C4-2B (cell line): Measurements from ENCODE around the gene NRG4.

Source experiments
- H3K27ac ChIP-seq: fragments of 450-650 bp; 2 replicates; pipeline ENCODE4 v1.5.1; 2017
- ZFX ChIP-seq: fragments of 450-650 bp; IDR thresholded peaks from 2 replicates; pipeline ENCODE4 v1.6.1; 2017
- TF ChIP-seq, protein P1 (sequence below): fragments of 450-650 bp; conservative IDR thresholded peaks from 2 replicates; pipeline ENCODE4 v1.5.1; 2017; ENCODE audit warnings: mild to moderate bottlenecking

NRG4 gene

DNA sequence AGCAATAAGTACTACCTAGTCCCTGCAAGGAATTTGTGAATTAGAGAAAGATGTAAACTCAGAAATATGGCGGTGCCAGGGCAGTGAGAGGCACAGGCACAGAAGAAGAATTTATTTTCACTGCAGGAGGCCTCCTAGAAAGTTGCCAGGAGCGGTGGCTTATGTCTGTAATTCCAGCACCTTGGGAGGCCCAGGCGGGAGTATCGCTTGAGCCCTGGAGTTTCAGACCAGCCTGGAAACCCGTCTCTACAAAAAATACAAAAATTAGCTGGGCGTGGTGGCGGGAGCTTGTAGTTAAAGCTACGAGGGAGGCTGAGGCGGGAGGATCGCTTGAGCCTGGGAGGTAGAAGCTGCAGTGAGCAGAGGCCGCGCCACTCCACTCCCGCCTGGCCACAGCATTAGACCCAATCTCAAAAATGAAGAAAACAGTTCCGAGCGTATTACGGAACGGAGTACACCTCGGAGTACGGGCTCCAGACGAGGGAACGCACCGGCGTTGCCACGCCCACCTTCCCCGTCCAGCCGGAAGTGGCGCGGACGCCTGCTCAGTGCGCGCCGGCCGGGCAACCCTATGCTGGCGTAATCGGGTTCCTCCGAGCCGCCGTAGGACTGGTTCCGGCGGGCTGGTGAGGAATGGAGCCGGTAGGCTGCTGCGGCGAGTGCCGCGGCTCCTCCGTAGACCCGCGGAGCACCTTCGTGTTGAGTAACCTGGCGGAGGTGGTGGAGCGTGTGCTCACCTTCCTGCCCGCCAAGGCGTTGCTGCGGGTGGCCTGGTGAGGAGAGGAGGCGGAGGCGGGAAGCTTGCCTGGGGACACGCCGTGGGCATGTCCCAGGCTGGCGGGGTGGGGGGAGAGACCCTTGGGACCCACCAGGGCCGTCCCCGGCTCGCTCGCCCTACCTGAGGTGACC lies 108.6 kb downstream of the NRG4 start, which contains the start of gene FBXO22:
FBXO22 (plus strand) TSS at position 548 of the 909 bp plus-strand sequence; CDS start at position 634, 86 bp downstream.
- peak; percentile 39; the same call in 1 of the 2 replicates for TF ChIP-seq ZFX
- TF ChIP-seq, protein P1, sequence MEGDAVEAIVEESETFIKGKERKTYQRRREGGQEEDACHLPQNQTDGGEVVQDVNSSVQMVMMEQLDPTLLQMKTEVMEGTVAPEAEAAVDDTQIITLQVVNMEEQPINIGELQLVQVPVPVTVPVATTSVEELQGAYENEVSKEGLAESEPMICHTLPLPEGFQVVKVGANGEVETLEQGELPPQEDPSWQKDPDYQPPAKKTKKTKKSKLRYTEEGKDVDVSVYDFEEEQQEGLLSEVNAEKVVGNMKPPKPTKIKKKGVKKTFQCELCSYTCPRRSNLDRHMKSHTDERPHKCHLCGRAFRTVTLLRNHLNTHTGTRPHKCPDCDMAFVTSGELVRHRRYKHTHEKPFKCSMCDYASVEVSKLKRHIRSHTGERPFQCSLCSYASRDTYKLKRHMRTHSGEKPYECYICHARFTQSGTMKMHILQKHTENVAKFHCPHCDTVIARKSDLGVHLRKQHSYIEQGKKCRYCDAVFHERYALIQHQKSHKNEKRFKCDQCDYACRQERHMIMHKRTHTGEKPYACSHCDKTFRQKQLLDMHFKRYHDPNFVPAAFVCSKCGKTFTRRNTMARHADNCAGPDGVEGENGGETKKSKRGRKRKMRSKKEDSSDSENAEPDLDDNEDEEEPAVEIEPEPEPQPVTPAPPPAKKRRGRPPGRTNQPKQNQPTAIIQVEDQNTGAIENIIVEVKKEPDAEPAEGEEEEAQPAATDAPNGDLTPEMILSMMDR, result no peak
- peak within 1 kb of the TSS; percentile 92 for H3K27ac ChIP-seq

DNA sequence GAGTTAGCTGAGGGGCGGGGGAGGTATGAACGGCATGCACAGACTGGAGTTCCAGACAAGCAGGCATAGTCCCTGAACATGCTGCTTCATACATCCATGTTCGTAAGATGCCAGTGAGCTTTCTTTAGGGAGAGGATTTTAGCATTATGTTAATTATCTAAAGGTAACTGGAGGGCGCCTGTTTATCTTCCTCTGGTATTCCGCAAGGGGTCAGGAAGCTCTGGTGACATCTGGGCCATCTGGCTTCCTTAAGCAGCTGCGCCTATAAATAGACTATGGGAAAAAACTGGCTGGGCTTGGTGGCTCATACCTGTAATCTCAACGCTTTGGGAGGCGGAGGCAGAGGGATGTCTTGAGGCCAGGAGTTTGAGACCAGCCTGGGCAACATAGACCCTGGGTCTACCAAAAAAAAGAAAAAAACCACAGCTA lies 110.1 kb downstream of the NRG4 start:
- TF ChIP-seq, protein P1, result no peak
- TF ChIP-seq ZFX, result no peak
- H3K27ac ChIP-seq, result no peak overlapping the region

DNA sequence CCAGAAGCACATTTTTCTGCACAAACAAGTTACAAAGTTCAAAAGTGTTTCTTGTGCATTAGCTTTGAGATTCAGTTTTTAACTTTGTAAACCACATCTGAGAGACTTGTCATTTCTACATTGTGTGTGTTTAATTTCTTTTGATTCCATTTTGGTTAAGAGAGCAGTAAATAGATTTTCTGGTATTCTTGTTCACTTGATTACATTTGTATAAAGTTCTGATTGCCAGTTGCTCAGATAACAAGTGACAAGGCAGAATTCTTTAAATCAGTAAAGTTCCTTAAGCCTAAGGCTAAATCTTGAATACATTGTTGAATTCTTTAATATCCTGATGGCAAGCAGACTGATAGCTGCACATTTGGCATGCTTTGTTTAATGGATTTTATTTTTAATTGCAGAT lies 111.6 kb downstream of the NRG4 start:
- H3K27ac ChIP-seq, result no peak overlapping the region
- TF ChIP-seq, protein P1, result no peak
- no peak for TF ChIP-seq ZFX

DNA sequence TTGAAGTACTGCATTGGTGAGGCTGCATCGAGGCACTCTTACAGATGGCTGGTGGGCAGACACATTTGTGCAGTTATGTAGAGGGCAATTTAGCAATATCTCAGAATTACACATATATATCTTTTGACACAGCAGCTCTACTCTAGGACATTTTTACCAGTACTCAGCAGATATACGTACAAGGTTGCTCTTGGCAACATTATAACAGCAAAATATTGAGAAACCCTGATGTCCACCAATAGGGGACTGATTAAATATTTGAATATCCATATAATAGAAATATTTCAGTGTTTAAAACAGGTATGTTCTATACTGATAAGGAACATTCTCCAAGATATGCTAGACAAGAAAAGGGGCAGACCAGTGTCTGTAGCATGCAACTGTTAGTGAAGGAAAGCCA lies 116.5 kb downstream of the NRG4 start:
- TF ChIP-seq, protein P1, result no peak
- no peak for TF ChIP-seq ZFX
- no peak overlapping the region for H3K27ac ChIP-seq

DNA sequence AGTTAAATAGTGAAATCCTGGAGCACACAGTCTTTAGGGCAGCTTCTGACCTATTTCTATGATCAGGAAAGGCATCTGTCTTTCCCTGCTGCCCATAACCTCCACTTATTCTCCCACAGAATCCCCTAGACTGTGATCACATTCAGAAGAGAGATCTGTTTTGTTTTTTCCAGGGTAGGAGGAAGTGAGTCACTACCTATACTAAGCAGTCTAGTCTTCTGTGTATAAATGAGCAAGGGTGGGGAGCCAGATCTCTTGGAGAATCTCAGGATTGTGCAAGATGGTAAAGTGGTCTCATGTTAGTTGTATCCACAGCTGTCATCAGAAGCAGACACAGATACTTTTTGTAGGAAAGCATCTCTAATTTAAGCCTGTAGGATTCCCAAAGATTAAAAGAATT lies 120.3 kb downstream of the NRG4 start:
- H3K27ac ChIP-seq, result no peak overlapping the region
- TF ChIP-seq, protein P1, result no peak
- TF ChIP-seq ZFX, result no peak
